ENCODE data around the gene KRT16.
"Not testable (repeated sequence)": the region's sequence is repeated elsewhere in the genome, so short reads cannot be mapped to it uniquely, and the experiment has no call there.

KRT16 gene

DNA sequence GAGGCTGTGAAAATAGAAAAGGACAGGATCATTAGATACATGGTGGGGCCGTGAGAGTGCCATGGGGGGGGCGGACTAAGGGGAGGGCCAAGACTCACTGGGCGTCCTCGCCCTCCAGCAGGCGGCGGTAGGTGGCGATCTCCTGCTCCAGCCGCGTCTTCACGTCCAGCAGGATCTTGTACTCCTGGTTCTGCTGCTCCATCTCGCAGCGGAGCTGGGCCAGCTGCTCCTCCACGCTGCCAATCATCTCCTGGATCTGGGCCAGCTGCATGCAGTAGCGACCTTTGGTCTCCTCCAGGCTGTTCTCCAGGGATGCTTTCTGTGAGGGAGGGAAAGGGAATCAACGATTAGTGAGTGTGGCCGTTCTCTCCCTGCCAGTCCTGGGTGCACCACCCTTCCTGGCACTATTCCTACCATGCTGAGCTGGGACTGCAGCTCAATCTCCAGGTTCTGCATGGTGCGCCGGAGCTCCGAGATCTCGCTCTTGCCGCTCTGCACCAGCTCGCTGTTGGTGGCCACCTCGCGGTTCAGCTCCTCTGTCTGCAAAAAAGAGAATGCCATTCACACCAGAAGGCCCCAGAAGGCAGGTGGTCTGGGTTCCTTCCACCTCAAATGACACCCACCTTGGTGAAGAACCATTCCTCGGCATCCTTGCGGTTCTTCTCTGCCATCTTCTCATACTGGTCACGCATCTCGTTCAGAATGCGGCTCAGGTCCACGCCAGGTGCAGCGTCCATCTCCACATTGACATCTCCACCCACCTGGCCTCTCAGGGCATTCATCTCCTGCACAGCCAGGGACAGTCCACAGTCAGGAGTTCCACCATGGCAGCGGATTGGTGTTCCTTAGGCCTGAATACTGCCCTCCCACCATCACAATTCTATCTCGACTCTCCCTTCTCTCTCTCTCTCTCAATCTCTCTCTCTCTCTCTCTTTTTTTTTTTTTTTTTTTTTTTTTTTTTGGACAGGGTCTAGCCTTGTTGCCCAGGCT lies 29.1 kb downstream of the KRT16 start:
- no peak for DNase-seq (ENCODE audit: low read depth in 3 of 3)

DNA sequence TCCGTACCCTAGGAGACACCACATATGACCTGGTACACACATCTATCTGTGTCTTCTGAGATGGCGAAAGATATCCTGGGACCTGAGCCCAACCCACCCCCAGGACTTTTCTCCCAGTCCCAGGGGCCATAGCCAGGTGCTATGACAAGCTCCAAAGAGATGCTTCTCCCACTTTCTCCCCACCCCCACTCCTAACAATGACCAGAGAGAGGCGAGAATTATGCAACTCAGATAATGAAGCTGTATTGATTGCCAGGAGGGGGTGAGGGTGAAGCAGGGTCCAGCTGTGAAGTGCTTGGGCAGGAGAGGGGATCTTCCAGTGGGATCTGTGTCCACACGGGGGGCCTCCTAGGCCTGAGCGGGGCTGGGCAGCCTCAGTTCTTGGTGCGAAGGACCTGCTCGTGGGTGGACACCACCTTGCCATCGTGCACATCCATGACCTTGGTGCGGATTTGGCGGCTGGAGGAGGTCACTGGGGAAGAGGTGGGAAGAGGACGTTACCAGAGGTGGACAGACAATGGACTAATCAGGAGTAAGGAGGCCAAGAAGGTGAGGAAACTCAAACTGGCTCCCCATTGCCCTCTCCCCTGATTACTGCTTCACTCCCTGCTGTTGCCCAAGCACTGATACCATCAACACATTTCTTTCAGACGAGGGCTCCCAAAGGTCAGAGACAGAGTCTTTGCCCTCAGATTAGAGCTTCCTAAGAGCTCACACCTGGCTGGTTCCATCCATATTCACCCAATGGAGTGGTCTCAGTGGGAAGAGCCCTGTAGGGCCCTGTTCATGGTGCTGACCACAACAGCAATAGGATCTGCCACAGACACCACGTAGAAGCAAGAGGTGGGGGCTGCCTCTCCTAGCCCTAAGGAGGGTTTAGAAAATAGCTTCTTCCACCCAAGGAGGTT lies 30.3 kb downstream of the KRT16 start:
- not testable (repeated sequence) for DNase-seq (ENCODE audit: low read depth in 3 of 3)

DNA sequence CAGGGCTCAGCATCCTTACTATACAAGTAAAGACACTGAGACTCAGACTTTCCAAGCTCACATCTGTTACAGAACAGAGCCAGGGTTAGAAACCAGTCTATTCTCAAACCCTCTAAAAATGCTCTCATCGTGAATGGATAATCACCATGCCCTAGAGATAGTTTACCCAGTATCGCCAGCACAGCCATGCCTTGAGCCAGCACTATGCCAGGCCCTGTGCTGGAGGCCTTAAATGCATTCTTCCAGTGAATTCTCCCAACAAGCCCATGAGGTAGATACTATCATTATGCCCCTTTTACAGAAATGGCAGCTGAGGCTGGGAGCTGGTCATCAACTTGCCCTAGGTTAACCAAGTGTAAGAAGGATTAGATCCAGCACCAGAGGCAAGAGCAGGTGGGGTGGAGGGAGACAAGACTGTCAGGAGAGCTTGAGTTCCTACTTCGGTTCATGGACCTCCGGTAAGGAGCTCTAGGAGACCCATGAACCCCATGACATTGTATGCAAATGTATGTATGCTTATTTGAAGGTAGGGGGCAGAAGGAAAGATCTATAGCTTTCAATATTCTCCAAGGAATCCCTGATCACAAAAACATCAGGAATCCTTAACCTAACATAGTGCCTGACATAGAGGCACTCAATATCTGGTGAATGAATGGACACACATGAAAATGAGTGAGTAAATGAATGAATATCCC lies 31.1 kb downstream of the KRT16 start:
- DNase-seq (ENCODE audit: low read depth in 3 of 3): no peak

DNA sequence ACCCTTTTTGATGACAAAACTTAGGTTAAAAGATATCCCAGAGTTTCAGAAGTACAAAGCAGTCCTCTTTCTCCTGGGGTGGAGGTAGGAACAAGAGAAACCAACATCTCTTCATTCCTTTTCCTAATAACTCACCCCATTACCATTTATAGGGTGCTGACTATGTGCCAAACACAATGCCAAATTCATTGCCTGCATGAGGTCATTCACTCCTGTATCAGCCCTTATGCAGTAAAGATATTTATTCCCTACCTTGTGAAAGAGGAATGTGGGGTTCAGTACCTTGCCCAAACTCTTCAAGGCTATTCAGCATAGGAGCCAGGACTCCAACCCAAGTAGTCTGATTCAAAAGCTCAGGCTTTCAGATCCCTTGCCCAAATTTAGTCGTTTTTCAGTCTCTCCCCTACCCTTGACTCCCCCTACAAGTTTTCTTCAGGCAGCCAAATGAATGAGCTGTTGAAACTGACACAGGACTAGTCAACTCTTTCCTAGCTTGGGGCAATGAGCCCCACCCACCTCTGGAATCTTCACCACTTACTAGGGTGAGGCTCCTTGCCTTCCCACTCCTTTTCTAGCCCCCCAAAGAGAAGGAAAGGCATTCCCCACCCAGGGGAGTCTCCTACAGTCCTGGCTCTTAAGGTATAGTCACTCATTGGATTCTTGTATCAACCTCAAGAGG lies 31.7 kb downstream of the KRT16 start:
- no peak for DNase-seq (ENCODE audit: low read depth in 3 of 3)

DNA sequence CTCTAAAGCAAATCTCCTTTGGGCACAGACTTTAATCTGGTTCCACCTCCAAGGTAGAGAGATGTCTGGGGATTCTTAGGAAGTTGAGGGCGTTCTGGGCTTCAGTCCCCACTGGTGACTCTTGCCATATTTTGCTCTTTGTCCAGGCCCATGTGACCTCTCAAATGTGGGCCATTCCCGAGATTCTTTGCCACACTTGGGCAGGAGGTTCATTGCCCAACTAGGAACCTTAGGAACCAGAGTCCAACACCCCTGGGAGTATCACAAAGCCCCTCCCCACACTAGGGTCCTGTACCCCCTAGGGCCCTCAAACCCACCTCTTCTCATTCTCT lies 32.4 kb downstream of the KRT16 start:
- DNase-seq (ENCODE audit: low read depth in 3 of 3): no peak

DNA sequence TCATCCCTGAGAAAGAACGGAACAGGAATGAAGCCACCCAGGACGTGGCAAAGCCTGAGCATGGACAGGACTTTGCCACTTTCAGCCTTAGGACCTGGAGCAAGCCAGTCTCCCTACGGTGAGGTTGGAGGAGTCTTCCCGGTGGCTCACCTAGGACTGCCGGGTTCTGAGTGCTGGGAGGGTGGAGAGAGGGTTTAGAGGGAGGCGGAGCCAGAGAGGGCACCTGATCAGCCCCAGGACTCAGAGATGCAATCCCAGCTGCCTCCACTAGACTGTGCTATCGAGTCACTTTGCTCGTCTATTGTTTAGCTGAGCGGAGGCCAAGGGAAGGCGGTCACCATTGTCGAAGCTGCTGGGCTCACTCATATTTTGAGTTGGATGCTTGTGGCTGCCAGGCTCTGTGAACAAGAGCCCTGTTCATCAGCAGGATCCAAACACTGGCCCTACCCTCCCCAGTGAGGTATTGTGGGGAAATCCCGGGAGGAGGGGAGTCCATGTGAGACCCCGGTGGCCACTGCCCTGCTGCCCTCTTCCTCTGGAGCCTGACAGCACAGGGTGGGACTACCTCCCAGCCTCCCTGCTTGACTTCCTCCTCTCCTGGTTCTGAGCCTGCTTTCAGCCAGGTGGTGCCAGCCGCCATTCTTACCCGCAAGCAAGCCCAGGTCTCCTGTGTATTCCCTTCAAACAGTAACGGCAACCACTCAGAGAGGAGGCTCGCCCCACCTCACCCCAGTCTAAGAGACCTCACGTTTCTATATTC lies 32.9 kb downstream of the KRT16 start:
- DNase-seq (ENCODE audit: low read depth in 3 of 3): peak; percentile 44 to 70 (median 66)

DNA sequence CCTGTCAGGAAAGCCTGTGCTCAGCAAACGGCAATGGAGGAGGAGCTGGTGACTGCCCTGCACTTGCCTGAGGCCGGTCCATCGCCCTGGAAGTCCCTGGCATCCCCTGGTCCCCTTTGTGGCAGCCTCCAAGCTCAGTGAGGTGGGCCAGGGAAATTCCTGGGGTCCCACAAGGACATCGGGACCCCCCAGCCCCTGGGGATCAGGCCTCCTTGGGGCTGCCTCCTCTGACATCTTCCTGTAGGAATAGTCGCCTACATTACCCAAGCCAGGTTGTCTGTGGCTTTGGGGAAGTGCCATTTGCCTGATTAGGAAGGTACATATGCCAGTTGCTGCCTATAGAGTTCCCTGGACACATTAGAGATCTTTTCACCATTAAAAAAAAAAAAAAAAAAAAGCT lies 33.6 kb downstream of the KRT16 start:
- DNase-seq (ENCODE audit: low read depth in 3 of 3): no peak

DNA sequence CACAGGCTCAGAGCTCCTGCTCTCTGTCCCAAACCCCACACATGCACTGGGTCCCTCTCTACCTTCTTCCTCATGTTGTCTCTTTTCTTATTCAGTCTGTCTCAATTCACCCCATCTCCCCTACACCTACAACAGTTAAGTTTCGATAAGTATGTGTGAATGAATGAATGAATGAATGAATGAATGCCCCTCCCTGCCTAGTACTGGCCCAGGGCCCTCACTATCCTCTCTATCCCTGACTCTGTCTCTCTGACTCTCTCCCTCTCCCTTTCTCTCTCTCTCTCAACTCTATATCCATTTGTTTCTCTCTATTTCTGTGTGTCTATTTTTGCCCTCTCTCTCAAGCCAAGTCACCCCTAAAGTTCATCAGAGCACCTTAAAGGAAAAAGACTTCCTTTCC lies 34.0 kb downstream of the KRT16 start:
- DNase-seq (ENCODE audit: low read depth in 3 of 3): no peak

DNA sequence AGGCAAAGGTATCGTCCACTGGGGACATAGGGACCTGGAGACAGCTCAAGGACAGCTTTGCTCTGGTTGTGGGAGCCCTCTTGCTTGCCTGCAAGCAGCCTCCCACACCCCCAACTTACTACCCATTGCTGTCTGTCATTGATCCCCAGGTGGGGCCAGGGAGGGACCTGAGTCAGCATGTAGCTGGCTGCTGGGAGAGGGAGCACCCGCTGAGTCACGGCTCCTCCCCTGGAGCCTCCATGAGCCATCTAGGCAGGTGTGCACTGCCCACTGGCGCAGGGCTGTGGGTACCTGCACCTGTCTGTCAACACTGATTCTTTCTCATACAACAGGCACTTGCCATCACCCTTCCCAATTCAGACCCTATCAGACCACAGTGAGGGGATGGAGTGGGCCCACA lies 35.8 kb downstream of the KRT16 start:
- DNase-seq (ENCODE audit: low read depth in 3 of 3): not testable (repeated sequence)

DNA sequence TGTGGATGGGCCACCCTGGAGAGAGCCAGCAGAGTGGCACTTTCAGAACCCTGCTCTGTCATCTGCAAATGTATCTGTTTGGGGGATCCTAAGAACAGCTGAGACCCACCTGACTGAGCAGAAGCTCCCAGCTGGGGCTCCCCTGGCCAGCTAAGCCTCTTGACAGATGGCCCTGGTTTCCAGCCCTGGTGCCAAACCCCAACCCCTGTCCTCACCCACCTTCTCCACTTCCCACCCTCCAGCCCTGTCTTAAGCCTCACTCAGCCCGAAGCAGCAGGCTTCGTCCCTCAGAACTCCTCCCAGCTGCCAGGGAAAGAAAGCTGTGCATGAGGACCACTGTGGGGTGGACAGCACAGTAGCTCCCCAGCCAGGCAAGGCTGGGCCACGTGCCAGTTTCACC lies 37.2 kb downstream of the KRT16 start:
- DNase-seq (ENCODE audit: low read depth in 3 of 3): no peak

DNA sequence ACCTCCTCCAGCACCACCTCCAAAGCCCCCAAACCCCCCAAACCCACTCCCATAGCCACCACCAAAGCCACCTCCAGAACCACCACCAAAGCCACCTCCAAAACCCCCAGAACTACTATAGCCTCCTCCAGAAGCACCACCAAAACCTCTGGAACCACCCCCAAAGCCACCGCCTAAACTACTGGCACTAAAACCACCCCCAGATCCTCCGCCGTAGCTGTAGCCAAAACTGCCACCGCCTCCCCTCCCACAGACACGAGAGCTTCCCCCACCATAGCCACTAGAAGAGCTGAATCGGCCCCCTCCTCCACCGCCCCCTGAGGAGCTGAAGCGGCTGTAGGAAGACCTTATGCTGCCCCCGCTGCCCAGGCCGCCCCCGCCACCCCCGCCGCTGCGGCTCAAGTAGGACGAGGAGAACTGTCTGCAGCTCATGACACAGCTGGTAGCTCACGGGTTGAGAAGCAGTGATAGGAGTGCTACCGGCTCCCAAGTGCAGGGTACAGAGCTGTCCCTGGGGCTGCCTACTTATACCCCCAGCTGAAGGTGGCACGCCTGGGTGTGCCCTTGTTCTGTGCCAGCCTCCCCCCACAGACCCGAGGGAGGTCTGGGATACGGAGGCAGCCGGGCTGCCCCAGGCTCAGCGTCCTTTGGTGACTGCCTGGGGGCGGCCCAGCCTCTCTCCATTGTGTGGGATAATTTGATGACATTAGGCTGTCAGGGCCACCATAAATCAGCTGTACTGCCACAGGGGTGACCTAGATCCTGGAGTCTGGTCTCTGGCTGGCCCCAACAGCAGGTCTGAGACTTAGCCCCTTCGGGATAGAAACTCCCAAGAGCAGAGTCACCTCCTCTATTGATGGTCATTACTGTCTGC lies 40.8 kb downstream of the KRT16 start, which contains the start of gene KRT9:
Gene KRT9 (minus strand): TSS at position 499 of the 874 bp plus-strand sequence. CDS start 67 bp downstream, at position 432.
- DNase-seq (ENCODE audit: low read depth in 3 of 3): no peak

DNA sequence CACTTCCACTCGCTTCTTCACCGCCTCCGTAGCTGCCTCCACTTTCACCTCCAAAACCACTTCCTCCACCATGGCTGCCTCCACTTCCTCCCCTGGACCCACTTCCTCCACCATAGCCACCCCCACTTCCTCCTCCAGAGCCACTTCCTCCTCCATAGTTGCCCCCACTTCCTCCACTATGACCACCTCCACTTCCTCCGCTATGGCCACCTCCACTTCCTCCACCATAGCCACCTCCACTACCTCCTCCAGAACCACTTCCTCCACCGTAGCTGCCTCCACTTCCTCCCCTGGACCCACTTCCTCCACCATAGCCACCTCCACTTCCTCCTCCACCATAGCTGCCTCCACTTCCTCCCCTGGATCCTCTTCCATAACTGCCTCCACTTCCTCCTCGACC lies 45.2 kb downstream of the KRT16 start:
- DNase-seq (ENCODE audit: low read depth in 3 of 3): no peak

DNA sequence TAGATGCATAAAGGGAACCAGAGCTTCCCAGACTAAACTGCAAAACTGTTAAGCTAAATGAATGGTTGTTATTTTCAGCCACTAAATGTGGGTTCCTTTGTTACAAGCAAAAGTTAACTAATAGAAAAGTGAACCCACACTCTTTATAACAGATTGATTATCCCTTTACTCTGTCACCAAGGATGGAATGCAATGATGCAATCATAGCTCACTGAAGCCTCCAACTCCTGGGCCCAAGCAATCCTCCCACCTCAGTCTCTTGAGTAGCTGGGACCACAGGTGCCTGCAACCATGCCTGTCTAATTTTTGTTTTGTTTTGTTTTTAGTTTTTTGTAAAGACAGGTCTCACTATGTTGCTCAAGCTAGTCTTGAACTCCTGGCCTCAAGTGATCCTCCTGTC lies 47.2 kb downstream of the KRT16 start:
- DNase-seq (ENCODE audit: low read depth in 3 of 3): no peak

DNA sequence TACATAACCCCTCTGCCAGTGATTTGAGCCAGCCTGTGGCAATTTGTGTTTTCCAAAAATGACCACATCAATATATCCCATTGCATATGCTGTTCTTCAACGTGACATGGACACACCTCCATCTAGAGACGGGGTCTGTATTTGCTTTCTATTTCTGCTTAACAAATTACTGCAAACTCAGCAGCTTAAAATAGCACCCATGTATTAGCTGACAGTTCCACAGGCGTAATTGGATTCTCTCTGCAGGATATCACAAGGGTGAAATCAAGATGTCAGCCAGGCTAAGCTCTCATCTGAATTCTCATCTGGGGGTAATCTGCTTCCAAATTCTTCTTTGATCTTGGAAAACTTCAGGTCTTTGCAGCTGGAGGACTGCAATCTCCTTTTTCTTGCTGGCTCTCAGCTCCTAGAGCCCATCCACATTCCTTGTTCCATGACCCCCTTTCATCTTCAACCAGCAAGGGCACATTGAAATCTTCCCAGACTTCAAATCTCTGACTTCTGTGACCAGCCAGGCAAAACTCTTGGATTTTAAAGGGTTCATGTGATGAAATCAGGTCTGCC lies 48.9 kb downstream of the KRT16 start:
- DNase-seq (ENCODE audit: low read depth in 3 of 3): no peak

DNA sequence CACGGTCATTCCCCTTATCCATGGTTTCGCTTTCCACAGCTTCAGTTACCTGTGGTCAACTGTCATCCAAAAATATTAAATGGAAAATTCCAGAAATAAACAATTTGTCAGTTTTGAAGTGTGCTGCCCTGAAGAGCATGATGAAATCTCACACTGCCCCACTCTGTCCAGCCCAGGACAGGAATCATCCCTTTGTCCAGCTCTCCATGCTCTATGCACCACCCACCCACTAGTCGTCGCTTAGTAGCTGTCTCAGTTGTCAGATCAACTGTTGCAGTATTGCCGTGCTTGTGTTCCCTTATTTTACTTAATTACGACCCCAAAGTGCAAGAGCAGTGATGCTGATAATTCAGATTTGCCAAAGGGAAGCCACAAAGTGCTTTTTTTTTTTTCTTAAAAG lies 51.0 kb downstream of the KRT16 start:
- no peak for DNase-seq (ENCODE audit: low read depth in 3 of 3)
